H54 (cell line): ENCODE results near the gene CAMK2D.

Experiments used
- DNase-seq: peaks from one replicate; pipeline ENCODE4 v3.0.0; 2011; ENCODE audit warnings: low spot score, mixed read lengths; ENCODE audit not compliant: insufficient read length
- FAIRE-seq: peaks from 3 replicates; lab custom pipeline; 2011; peaks lifted over from hg19 to GRCh38; lab: Jason Lieb, UNC
- POLR2A ChIP-seq: IDR thresholded peaks from 2 replicates; pipeline ENCODE4 v1.6.1; 2011; ENCODE audit warnings: low read depth, mild to moderate bottlenecking, low read length

CAMK2D gene

DNA sequence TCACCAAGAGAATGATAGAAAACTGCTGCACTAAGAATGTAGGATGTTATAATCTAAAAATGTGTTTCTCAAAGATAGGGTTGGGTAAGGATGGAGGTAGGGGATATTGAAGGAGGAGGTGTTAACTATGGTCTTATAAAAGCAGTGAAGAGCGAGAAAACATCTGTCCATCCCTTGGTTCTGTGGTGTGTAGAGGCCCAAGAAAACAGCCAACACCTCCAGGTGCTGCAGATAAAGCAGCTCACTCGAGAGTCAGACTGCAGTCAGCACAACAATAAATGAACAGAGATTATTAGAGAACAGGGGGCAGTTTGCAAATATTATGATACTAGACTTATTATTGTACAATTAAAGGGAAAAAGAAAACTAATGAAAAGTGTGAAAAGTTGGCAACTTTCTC lies 141.5 kb downstream of the CAMK2D start:
- TF ChIP-seq POLR2A = no peak
- no peak for FAIRE-seq
- DNase-seq = no peak

DNA sequence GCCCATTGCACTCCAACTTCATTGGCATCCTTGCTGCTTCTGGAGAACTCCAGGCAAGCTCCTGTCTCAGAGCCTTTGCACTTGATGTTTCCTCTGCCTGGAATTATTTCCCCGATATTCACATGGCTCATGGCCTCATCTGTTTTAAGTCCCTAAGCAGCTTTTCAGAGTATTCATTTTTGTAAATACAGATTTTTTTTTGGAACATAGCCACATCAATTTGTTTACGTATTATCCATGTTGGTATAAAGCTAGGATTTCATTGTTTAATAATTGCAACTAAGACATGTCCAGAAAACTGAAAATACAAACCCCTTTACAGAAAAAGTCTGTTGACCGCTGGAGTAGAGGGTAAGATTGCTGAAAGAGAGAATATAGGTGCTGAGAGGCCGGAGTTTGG lies 142.0 kb downstream of the CAMK2D start:
- TF ChIP-seq POLR2A = no peak
- DNase-seq (no peak), FAIRE-seq (no peak)

DNA sequence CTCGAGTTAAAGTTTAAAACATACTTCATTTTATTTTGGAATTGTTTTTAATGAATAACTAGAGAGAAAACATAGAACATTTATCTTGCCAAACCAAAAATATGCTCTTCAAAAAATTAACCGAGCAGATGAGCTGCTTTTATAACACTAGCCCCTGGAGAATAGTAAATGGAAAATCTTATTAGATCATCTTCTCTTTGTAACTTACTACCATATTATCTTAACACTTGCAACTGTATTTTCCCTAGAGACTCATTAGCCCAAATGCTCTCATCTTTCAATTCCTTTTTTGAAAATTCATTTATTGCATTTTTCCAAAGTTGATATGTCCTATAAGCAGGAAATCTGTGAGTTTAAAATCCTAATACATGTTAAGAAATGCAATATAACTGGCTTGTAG lies 143.3 kb downstream of the CAMK2D start:
- FAIRE-seq (no peak), DNase-seq (no peak)
- TF ChIP-seq POLR2A = no peak

DNA sequence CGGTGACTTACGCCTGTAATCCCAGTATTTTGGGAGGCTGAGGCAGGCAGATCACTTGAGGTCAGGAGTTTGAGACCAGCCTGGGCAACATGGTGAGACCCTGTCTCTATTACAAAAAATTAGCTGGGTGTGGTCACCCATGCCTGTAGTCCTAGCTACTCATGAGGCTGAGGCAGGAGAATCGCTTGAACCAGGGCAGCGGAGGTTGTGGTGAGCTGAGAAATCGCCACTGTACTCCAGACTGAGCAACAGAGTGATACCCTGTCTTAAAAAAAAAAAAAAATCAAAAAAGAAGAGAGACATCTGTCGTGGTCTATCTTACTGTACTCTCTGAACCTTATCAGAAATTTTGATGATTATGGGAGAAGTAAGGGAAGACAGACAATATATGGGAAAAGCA lies 144.3 kb downstream of the CAMK2D start:
- FAIRE-seq (no peak), DNase-seq (no peak)
- no peak for TF ChIP-seq POLR2A

DNA sequence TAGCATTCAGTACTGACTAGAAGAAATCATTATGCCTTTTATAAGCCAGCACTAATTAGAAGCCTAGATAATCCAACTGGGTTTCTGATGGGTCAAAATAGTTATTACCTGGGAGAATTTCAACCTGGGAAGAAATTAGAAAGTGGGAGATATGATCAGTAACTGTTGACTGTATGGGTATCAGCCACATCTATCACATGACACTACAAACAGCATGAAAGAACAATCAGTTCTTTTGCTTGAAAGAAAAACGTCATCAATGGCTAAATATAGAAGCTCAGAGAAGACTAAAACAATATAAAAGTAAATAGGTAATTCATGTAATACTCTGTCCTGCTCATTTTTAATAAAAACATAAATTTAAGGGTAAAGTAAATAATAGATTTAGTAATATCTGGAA lies 145.1 kb downstream of the CAMK2D start:
- no peak for TF ChIP-seq POLR2A
- FAIRE-seq = no peak

DNA sequence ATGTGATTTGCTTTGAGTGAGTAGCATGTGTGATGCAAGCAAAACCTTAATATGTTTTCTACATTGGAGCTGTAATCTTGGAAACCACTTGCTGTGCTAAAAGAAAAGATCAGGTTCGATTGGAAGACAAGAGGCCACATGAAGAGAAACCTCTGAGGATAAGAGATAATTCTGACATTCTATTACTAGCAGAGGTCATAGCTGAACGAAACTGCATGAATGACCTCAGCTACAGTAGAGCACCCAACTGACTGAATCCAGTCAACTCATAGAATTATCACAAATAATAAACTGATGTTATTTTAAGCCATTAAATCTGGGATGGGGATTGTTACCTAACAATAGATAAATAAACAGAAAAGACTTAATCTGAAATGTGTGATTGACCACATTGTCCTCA lies 147.1 kb downstream of the CAMK2D start:
- DNase-seq (no peak), FAIRE-seq (no peak)
- TF ChIP-seq POLR2A = no peak

More for the DNA sequence above, 145.1 kb downstream of the CAMK2D start:
- DNase-seq = no peak

DNA sequence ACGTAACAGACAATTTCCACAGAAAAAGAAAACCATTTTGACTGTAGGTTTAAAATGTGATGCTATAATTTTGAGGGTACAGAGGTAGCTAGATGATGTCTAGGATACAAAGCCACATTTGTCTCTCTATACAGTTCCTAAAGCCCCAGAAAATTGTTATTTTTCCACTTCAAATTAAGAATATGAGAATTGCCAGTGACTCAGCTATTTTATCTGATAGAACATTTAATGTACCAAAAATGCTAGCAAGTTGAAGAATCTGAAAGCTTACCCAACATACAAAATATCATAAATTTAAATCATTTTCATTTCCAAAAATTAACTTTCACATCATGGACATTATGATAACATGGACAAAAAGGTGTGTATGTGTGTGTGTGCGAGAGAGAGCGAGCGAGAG lies 148.0 kb downstream of the CAMK2D start:
- DNase-seq (no peak), FAIRE-seq (no peak)
- no peak for TF ChIP-seq POLR2A

DNA sequence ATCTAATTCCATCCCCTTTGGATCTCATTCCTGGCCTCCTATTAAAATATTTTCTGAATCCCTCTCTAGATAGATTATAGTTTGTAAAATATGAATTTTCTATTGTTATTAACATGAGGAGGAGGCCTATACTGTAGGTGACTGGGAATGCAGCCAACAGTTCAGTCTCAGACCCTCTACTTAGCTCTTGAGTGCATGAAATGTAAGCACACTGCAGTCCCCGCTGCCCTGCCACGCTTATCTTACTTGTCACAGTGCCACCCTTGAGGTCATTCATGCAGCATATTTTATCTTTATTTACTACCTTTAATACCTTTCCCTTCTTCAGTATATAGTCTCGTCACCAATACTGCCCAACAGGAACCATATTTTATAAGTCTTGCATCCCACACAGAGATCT lies 151.0 kb downstream of the CAMK2D start:
- FAIRE-seq = no peak
- no peak for TF ChIP-seq POLR2A

DNA sequence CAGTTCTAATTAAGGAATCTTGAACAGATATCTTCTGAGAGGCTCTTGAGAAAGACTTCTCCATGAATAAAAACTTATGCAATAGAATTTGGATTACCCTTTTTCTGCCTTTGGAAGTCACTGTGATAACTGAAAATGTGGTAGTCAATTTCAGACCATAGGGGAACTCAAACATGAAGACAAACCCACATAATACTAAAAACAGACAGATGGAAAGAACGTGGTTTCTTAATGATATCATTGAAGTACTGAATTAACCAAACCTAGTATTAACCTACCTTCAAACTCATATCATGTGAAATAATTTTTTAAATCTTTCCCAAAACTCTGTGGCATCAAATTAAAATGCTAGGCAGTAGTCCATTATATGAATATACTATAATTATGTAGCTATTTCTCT lies 153.5 kb downstream of the CAMK2D start:
- DNase-seq = no peak
- no peak for FAIRE-seq
- TF ChIP-seq POLR2A = no peak

More for the DNA sequence above, 151.0 kb downstream of the CAMK2D start:
- DNase-seq = no peak

DNA sequence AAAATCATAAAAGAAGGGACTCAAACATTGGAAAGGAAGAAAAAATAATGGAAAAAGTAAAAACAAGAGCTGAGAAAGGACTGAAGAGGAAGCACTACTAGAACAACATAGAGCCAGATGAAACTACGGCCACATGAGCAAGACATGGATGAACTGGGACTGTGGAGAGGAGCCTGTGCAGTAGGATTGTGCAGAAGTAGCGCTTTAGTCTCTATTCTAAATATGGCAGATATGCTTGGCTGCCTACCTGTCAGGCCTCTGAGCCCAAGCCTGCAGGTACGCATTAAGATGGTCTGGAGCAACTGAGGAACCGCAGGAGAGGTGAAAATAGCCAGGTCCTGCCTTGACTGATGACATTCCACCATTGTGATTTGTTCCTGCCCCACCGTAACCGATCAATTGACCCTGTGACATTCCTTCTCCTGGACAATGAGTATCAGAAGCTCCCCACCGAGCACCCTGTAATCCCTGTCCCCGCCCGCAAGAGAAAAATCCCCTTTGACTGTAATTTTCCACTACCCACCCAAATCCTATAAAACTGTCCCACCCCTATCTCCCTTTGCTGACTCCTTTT lies 154.3 kb downstream of the CAMK2D start:
- DNase-seq (no peak), FAIRE-seq (no peak)
- no peak for TF ChIP-seq POLR2A

DNA sequence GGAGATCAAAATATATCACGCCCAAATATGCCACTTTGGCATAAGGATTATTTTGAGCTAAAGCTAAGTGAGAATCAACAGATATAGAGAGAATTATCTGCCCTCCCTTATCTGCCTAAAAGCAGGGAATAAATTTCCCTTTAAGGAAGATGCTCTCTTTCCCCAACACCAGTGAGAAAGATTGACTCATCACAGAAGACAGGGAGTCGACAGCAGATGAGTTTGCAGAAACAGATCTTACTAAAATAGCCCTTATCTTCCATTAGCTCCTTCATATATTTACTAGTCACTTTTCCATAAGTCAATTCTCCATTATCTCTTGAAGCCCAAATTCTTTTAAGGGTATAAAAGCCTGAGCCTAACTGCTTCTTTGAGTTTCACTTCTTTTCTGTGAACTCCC lies 156.6 kb downstream of the CAMK2D start:
- DNase-seq (no peak), FAIRE-seq (no peak)
- TF ChIP-seq POLR2A = no peak

DNA sequence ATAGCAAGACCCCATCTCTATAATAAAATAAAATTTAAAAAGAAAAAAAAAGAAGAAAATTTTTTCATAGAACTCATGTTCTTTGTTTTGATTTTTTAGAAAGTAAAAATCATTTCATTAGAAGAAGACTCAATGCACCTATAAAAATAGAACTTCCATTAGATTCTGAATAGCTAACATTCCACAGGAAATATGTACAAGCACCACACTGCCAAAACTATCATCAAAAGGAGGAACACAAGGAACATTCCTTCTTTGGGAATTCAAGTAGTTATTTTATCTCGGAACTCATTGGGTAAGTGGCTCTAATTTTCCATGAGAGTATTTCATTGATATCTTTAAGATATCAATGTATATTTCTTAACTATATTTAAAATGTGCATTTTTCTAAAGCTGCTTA lies 157.6 kb downstream of the CAMK2D start:
- no peak for TF ChIP-seq POLR2A

DNA sequence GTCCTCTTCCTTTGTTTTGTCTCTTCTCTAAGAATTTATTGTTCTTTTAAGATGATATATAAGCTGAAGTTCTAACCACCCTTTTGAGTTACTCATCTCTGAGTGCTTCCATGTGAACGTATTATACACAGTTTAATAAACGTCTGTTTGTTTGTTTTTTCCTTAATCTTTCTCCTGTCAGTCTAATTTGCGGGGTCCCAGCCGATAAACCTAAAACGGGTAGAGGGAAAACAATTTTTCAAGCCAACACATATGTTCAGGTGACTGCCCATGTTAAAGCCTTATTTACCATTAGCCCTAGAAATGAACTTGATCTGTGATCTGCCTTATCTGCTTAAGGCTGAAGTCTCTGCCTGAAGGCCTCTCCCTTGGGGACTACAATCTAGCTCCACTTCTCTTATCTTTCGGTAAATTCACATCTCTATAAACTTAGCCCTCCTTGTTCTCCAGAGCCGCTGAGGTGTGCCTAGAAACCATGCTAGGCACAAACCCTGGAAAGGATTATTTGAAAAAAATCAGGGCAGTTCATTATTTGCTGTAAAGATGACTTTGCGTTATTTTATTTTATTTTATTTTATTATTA lies 158.8 kb downstream of the CAMK2D start:
- no peak for FAIRE-seq
- DNase-seq = no peak
- no peak for TF ChIP-seq POLR2A

More for the DNA sequence above, 157.6 kb downstream of the CAMK2D start:
- DNase-seq = no peak
- FAIRE-seq = no peak

DNA sequence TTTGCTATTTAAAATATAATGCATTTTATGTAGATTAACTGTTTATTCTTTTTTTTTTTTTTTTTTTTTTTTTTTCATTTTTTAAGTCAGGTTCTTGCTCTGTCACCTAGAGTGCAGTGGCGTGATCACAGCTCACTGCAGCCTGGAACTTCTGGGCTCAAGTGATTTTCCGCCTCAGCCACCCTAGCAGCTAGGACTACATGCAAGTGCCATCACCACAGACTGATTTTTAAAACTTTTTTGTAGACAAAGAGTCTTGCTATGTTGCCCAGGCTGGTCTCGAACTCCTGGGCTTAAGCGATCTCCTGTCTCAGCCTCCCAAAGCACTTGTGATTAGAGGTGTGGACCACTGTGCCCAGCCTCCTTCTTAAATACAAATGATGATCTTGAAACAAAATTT lies 159.9 kb downstream of the CAMK2D start:
- FAIRE-seq (no peak), DNase-seq (no peak)
- TF ChIP-seq POLR2A = no peak

DNA sequence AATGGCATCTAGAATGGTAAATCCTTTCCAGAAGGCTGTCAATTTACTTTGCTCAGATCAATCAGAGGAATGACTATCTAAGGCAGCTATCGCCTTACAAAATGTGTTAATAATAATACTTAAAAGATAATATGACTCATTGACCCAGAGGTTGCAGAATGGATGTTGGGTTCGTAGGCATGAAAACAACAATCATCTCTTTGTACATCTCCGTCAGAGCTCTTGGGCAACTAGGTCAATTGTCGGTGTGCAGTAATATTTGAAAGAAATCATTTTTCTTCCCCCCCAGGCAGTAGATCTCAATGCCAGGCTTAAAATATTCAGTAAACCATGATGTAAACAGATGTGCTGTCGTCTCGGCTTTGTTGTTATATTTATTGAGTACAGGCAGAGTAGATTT lies 165.1 kb downstream of the CAMK2D start:
- FAIRE-seq (no peak), DNase-seq (no peak)
- no peak for TF ChIP-seq POLR2A
